Endothelial cell of umbilical vein (primary cell): ENCODE measurements around the gene EXOC3. TPM values are rescaled to one million over a fixed set of nuclear protein-coding genes. Genes with fewer than 3 reads are reported as not detected.

ENCODE experiments used
- BruUV-seq: library from RNA; stranded (reverse); fragments of 400-500 nt; replicated peaks from 2 replicates; lab custom pipeline; 2021; lab: Mats Ljungman, UMichigan
- CTCF ChIA-PET: fragments of 300-600, 350-600 bp; sonication (Branson Sonifier 250); formaldehyde crosslinking; loops from one replicate; lab custom pipeline; 2021; ENCODE audit warnings: antibody characterized with exemption, inconsistent platforms; lab: Charles Lee
- POLR2A ChIA-PET: fragments of 300-600, 350-600 bp; sonication (Branson Sonifier 250); formaldehyde crosslinking; loops from one replicate; lab custom pipeline; 2021; ENCODE audit warnings: antibody characterized with exemption, inconsistent platforms; lab: Charles Lee
- DNase-seq: peaks from one replicate; pipeline ENCODE4 v3.0.0-alpha.2; 2011; ENCODE audit warnings: low read depth, low spot score
- FAIRE-seq: peaks from 2 replicates; lab custom pipeline; 2011; peaks lifted over from hg19 to GRCh38; lab: Jason Lieb, UNC
- H2AFZ ChIP-seq: 2 replicates; pipeline ENCODE4 v1.6.0; 2012; ENCODE audit warnings: low read depth, low read length, control low read depth, inconsistent platforms
- H3K27ac ChIP-seq: 2 replicates; pipeline ENCODE4 v1.5.1; 2011; ENCODE audit warnings: low read depth, mild to moderate bottlenecking, control low read depth, low read length, moderate library complexity; ENCODE audit not compliant: insufficient read depth
- H3K27me3 ChIP-seq, 2 experiments: 2 replicates each; pipeline versions ENCODE4 v1.6.0 to v1.6.1; 2011; ENCODE audit warnings: low read length in 2 of 2, mixed read lengths in 1 of 2; ENCODE audit not compliant: control insufficient read depth in 2 of 2, insufficient read depth in 2 of 2
- H3K36me3 ChIP-seq, 2 experiments: 2 replicates in 1 of 2; 3 replicates in 1 of 2; pipeline ENCODE4 v1.5.1; 2011; ENCODE audit warnings: low read length in 2 of 2, mild to moderate bottlenecking in 1 of 2, moderate library complexity in 1 of 2; ENCODE audit not compliant: control insufficient read depth in 2 of 2, insufficient read depth in 2 of 2; ENCODE audit errors: extremely low read depth in 1 of 2
- H3K4me1 ChIP-seq: 3 replicates; pipeline ENCODE4 v1.5.1; 2011; ENCODE audit warnings: mild to moderate bottlenecking, low read length; ENCODE audit not compliant: control insufficient read depth, insufficient read depth; ENCODE audit errors: extremely low read depth
- H3K4me2 ChIP-seq: 2 replicates; pipeline ENCODE4 v1.6.1; 2011; ENCODE audit warnings: low read length, control low read depth, mixed read lengths; ENCODE audit not compliant: insufficient read depth
- H3K4me3 ChIP-seq, 3 experiments: fragments of 200-600 bp in 1 of 3; sonication (generic), shearing (Covaris generic) in 1 of 3; replicated peaks in 1 of 3; 2 replicates each; pipeline ENCODE4 v1.5.1; 2011 to 2016; ENCODE audit warnings: control low read depth in 3 of 3, low read length in 3 of 3, mild to moderate bottlenecking in 2 of 3, inconsistent platforms in 1 of 3, low read depth in 1 of 3, moderate library complexity in 1 of 3; ENCODE audit not compliant: insufficient read depth in 1 of 3
- H3K79me2 ChIP-seq: 2 replicates; pipeline ENCODE4 v1.6.0; 2012; ENCODE audit warnings: low read length, inconsistent platforms; ENCODE audit not compliant: control insufficient read depth, insufficient read depth
- H3K9ac ChIP-seq: replicated peaks from 2 replicates; pipeline ENCODE3; 2011; ENCODE audit warnings: low read length, control low read depth; ENCODE audit not compliant: insufficient read depth; ENCODE audit errors: extremely low read depth
- H3K9me1 ChIP-seq: replicated peaks from 3 replicates; pipeline ENCODE4 v1.6.0; 2011; ENCODE audit warnings: mild to moderate bottlenecking, low read length; ENCODE audit not compliant: control insufficient read depth, insufficient read depth; ENCODE audit errors: extremely low read depth
- H3K9me3 ChIP-seq: replicated peaks from 2 replicates; pipeline ENCODE4 v1.5.1; 2012; ENCODE audit warnings: low read length, inconsistent platforms; ENCODE audit not compliant: control insufficient read depth, insufficient read depth
- H4K20me1 ChIP-seq: replicated peaks from 2 replicates; pipeline ENCODE3; 2011; ENCODE audit warnings: mild to moderate bottlenecking, low read length; ENCODE audit not compliant: control insufficient read depth, insufficient read depth; ENCODE audit errors: extremely low read depth
- CTCF ChIP-seq, 2 donors: IDR thresholded peaks; 1 replicate in 1 of 2; 2 replicates in 1 of 2; pipeline ENCODE4 v1.5.1; 2011; ENCODE audit warnings: low read length in 2 of 2, mild to moderate bottlenecking in 2 of 2, moderate library complexity in 2 of 2, control low read depth in 1 of 2, inconsistent platforms in 1 of 2, low read depth in 1 of 2; ENCODE audit not compliant: insufficient read depth in 1 of 2; ENCODE audit errors: extremely low read depth in 1 of 2
- EZH2 ChIP-seq: IDR thresholded peaks from 2 replicates; pipeline ENCODE4 v1.6.1; 2012; ENCODE audit warnings: borderline replicate concordance, low read depth, mild to moderate bottlenecking, moderate library complexity, low read length, inconsistent platforms; ENCODE audit not compliant: severe bottlenecking
- FOS ChIP-seq: IDR thresholded peaks from 2 replicates; pipeline ENCODE4 v1.6.1; 2011; ENCODE audit warnings: mild to moderate bottlenecking, low read length, moderate library complexity, borderline replicate concordance; ENCODE audit not compliant: insufficient read depth
- GATA2 ChIP-seq: IDR thresholded peaks from 2 replicates; pipeline ENCODE4 v1.7.0; 2011; ENCODE audit warnings: low read depth, mild to moderate bottlenecking, moderate library complexity, mixed read lengths, low read length; ENCODE audit not compliant: insufficient read length, insufficient read depth
- JUN ChIP-seq: IDR thresholded peaks from 2 replicates; pipeline ENCODE4 v1.6.1; 2011; ENCODE audit warnings: borderline replicate concordance, low read depth; ENCODE audit not compliant: insufficient read length, insufficient read depth
- MYC ChIP-seq: IDR thresholded peaks from one replicate; pipeline ENCODE4 v1.6.1; 2011; ENCODE audit warnings: mild to moderate bottlenecking, low read depth, low read length
- POLR2A ChIP-seq: IDR thresholded peaks from 2 replicates; pipeline ENCODE4 v1.6.1; 2012; ENCODE audit warnings: low read depth, mild to moderate bottlenecking, control low read depth, low read length
- POLR2AphosphoS5 ChIP-seq: IDR thresholded peaks from 2 replicates; pipeline ENCODE4 v1.6.1; 2012; ENCODE audit warnings: low read depth, mild to moderate bottlenecking, control low read depth, low read length, moderate library complexity; ENCODE audit not compliant: insufficient read depth
- dilution Hi-C: fragments of 300-500 bp; cut with MboI; formaldehyde crosslinking; loops from one replicate; pipeline ENCODE4 v1.15.0; 2019; ENCODE audit warnings: low sequenced_read_pairs; ENCODE audit not compliant: extremely low pct_ligation_motif_present
- intact Hi-C: fragments of 100-400 bp; cut with micrococcal nuclease; formaldehyde crosslinking; loops from one replicate; pipeline ENCODE4 v1.10.0; 2022
- polyA plus RNA-seq, 4 experiments: library from polyadenylated mRNA; depleted of rRNA in 3 of 4; stranded (reverse) in 3 of 4; unstranded in 1 of 4; fragments of >200 nt; gene quantifications; 2 replicates each; pipeline versions ENCODE4 v1.2.1 to v1.2.3, GENCODE V29; 2011 to 2012; ENCODE audit warnings: missing spikeins in 1 of 4
- total RNA-seq: library from RNA; stranded (reverse); gene quantifications from 2 replicates; pipeline ENCODE4 v1.2.3, GENCODE V29; 2021
- TF ChIP-seq, protein P1 (sequence below): IDR thresholded peaks from 2 replicates; pipeline ENCODE4 v1.6.1; 2011; ENCODE audit not compliant: insufficient read depth, insufficient read length

The EXOC3 gene
- total and polyA plus RNA-seq, 2 donors (not counting 3 experiments of a cell fraction or from before 2014, with no cell fraction given), result 26.4 to 52.9 TPM

DNA sequence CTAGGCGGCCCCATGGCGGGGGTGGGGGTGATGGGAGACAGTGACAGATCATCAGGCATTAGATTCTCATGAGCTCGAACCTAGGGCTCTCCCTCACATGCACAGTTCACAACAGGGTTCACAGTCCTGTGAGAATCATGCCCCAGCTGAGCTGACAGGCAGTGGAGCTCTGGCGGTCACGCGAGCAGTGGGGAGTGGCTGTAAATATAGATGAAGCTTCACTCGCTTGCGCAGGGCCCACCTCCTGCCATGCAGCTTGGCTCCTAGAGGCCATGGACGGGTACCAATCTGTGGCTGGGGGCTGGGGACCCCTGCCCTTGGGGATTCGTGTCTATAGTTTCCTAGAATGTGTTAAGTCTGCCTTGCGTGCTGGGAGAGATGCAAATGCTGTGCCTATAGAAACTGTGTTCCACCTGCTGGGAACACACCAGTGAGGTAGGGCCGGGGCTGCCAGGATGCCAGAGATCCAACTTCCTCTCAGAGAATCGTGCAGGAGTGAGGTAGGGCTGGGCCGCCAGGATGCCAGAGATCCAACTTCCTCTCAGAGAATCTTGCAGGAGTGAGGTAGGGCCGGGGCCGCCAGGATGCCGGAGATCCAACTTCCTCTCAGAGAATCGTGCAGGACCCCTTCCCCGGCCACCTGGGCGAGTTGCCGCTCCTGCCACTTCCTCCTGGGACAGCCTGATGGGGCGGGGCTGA lies 14.1 kb upstream of the EXOC3 start:
- no peak overlapping the region for H3K27ac ChIP-seq
- TF ChIP-seq GATA2 (no peak), JUN (no peak), EZH2 (no peak), CTCF (IDR thresholded peaks at IDR 0.05; ENCODE audit: extremely low read depth in 1 of 2, insufficient read depth in 1 of 2, low read depth in 1 of 2, low read length in 2 of 2) (no peak), FOS (no peak), POLR2A (no peak), MYC (no peak), POLR2AphosphoS5 (no peak)
- TF ChIP-seq, protein P1, sequence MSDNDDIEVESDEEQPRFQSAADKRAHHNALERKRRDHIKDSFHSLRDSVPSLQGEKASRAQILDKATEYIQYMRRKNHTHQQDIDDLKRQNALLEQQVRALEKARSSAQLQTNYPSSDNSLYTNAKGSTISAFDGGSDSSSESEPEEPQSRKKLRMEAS, result no peak
- dilution Hi-C loops (no loop called here), intact Hi-C loops (no loop called here)
- no peak overlapping the region for H3K4me3 ChIP-seq
- H3K36me3 ChIP-seq, result no peaks in the 10 kb centered on the region
- POLR2A ChIA-PET, result no interaction called here
- BruUV-seq, result no TSS peak
- CTCF ChIA-PET, result interaction anchor here (1.2 to 7.1 kb wide), 7 partner anchors 11 to 240 kb away, joined by 3 to 94 read pairs (median 11); partner anchors contain the start of gene AHRR
- FAIRE-seq (no peak), DNase-seq (no peak)
- H3K79me2 ChIP-seq, result no peaks in the 10 kb centered on the region
- no peaks in the 10 kb centered on the region for H4K20me1 ChIP-seq
- no peaks in the 10 kb centered on the region for H3K27me3 ChIP-seq
- H3K4me1 ChIP-seq, result no peaks in the 10 kb centered on the region
- no peak overlapping the region for H3K9ac ChIP-seq
- no peak overlapping the region for H3K4me2 ChIP-seq
- H3K9me1 ChIP-seq, result no peaks in the 10 kb centered on the region
- H3K9me3 ChIP-seq, result no peaks in the 10 kb centered on the region
- H2AFZ ChIP-seq, result no peak overlapping the region
